ENCODE data around the gene ACLY.
"Not testable (repeated sequence)": the region's sequence is repeated elsewhere in the genome, so short reads cannot be mapped to it uniquely, and the experiment has no call there.

ACLY gene

GRCh38 chr17:41909088-41909487 lies 9.7 kb downstream of the ACLY start:
- no peak for DNase-seq

DNA sequence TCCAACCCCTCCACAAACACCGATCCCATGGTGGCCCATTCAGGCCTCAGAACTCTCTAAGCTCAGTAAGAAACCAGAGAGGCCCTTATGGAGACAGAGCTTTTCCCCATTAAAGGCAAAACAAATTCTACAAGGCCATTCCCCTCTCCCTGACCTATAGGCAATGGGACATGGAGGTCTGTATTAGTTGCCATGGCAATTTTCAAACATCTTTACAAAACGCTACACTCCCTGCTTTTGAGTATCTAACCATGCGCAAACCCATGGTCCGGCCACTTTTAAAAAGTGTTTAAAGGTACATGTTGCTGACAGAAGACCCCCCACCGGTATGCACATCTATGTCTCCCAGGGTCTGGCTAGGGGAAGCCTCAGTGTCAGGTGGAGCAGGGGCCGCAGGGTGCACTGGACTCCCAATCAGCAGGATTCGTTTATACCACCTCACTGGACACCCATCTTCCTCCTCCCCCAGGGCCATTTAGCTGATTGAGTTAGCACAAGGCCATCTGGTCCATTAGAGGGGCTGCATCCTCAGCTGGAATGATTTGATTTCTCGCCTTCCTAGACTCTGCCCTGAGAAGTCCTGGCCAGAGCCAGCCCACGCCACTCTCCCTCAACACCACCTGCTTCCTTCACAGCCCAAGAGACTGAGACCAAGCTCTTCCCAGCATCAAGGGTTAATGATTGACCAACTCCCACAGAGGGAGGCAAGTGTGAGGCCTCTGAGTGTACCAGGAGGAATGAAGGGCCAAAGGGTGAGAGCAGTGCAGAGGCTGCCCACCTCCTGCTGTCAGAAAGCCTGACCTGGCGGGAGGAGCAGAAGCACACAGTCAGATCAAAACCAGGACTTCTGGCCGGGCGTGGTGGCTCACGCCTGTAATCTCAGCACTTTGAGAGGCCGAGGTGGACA lies 10.9 kb downstream of the ACLY start:
- no peak for DNase-seq

DNA sequence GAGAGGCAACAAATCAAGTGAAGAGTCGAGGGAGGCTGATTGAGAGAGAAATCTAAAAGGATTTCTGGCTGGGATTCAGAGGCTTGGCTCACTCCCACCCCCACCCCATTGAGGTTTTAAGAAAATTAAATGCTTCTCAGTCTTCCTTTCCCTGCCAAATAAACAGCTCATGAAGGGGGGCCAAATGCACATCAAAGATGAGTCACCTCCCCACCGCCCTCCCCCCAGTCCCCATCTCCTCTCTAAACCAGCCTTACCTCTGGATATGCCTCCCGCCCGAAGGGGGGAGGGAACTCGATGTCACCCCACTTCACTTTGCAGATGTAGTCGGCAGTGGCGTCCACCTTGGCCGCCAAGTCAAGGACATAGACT lies 11.6 kb downstream of the ACLY start:
- DNase-seq = no peak

DNA sequence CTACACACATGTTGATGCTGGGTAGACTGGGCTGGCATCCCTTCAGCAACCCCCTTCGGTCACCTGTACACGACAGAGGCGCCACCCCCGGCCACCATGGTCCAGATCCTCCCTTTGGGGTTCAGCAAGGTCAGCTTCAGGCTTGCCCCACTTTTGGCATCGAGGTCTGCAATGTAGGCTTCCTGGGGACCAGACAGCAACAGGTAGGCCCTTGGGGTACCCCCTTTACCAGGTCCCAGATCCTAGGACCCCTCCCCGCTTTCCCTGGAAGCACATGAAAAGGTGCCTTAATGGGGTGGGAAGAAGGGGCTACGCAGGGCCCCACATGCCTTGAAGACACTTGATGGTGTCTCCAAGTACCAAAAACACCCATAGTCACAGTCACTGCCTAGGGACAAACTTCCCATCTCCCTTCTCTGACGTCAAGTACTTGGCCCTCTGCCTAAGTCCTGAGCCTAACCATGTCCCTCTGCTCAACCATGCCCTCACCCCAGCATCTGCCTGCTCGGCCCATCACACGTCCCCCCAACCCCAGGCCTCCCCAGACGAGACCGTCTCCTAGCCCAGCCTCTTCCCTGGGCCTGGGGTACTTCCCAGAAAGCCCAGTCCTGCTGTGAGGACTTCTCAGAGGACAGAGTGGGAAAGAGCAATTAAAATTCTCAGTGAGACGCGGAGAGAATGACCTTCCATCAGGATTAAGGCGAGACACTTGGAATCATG lies 12.1 kb downstream of the ACLY start:
- no peak for DNase-seq

DNA sequence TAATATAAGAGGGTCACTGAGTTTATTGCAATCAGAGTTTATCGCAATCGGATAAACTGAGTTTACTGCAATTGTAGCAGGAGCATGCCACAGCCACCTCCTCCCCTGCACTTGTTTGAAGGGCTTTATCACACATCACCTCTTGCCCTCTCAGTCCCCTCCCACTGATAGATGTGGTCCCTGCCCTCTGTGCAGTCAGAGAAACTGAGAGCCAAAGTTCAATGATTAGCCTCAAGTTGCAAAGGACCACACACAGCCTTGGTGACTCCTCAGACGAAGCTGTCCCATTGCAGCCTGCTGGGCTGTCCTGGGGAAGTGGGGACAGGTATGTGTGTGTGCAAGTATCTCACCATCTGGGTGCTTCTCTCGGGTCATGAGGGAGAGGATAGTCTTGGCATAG lies 13.6 kb downstream of the ACLY start:
- DNase-seq = no peak

- no peak for DNase-seq
Measured at GRCh38 chr17:41904242-41904841, 14.4 kb downstream of the ACLY start.

GRCh38 chr17:41901646-41902045 lies 17.1 kb downstream of the ACLY start:
- DNase-seq = no peak

- DNase-seq = no peak
Measured at GRCh38 chr17:41896726-41897125, 22.0 kb downstream of the ACLY start.

GRCh38 chr17:41895617-41896016 lies 23.1 kb downstream of the ACLY start:
- DNase-seq = no peak

- DNase-seq = no peak
Measured at GRCh38 chr17:41894791-41895331, 23.9 kb downstream of the ACLY start.

DNA sequence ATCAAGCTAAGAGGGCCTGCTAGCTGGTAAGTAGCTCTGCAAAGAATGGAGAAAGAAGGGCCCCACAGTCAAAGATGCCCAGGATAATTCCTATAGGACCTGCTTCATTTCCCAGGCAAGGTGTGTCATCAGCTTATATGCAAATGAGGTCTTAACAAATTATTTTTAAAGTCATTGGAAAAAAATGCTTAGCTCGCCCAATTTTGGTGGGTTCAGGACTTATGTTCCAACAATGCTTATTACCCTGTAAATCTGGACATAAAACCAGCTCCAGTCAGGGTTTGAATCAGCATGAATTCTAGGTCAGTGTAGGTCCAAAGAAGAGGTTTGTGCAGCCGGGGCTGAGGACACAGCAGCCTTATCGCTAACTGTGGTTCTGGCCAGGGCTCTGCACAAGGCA lies 25.4 kb downstream of the ACLY start:
- no peak for DNase-seq

DNA sequence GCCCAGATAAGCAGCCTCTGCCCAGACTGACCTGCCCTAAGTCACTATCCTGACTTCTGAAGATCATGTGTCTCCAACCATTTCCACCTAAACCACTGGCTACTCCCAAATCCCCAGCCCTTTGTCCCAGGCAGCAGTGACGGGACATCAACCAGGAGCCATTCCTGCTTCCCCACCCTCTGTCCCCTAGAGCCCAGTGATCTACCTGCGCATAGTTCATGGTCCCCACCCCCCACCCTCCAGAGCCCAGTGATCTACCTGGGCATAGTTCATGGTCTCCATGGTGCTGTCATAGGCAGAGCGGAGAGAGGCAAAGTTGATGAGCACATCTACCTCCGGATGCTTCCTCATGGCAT lies 26.8 kb downstream of the ACLY start:
- no peak for DNase-seq

DNA sequence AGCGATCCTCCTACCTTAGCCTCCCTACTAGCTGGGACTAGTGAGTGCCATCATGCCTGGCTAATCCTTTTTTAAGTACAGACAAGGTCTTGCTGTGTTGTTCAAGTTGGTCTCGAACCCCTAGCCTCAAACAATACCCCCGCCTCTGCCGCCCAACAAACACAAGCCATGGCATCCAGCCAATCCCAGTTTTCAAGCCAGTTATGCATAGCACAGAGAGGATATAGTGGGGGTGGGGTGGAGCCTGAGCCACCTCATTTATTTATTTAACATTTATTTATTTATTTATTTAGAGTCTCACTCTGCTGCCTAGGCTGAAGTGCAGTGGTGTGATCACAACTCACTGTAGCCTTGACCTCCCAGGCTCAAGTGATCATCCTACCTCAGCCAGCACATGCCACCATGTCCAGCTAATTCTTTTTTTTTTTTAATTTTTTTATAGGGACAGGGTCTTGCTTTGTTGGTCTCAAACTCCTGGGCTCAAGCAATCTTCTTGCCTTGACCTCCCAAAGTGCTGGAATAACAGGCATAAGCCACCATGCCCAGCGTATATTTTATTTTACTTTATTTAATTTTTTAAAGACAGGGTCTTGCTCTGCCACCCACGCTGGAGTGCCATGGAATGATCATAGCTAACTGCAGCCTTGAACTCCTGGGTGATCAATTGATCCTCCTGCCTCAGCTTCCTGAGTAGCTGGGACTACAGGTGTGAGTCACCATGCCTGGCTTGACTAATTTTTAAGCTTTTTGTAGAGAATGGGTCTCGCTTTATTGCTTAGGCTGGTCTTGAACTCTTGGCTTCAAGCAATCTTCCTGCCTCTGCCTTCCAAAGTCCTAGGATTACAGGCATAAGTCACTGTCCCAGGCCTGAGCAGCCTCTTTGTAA lies 27.4 kb downstream of the ACLY start:
- no peak for DNase-seq

GRCh38 chr17:41888332-41888965 lies 30.3 kb downstream of the ACLY start:
- DNase-seq = no peak

- DNase-seq = no peak
Measured at GRCh38 chr17:41885733-41886132, 33.0 kb downstream of the ACLY start.

GRCh38 chr17:41882756-41883155 lies 36.0 kb downstream of the ACLY start:
- no peak for DNase-seq

GRCh38 chr17:41880130-41880529 lies 38.6 kb downstream of the ACLY start:
- no peak for DNase-seq

DNA sequence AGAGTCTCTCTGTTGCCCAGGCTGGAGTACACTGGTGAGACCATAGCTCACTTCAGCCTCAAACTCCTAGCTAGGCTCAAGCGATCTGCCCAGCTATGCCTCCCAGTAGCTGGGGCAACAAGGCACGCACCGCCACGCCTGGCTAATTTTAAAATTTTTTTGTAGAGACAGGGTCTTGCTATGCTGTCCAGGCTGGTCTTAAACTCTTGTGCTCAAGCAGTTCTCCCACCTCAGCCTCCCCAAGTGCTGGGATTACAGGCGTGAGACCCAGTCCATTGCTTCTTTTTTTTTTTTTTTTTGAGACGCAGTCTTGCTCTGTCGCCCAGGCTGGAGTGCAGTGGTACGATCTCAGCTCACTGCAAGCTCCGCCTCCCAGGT lies 44.5 kb downstream of the ACLY start:
- not testable (repeated sequence) for DNase-seq

- no peak for DNase-seq
Measured at GRCh38 chr17:41873559-41874292, 45.0 kb downstream of the ACLY start.

GRCh38 chr17:41871789-41872188 lies 47.0 kb downstream of the ACLY start:
- DNase-seq = no peak

DNA sequence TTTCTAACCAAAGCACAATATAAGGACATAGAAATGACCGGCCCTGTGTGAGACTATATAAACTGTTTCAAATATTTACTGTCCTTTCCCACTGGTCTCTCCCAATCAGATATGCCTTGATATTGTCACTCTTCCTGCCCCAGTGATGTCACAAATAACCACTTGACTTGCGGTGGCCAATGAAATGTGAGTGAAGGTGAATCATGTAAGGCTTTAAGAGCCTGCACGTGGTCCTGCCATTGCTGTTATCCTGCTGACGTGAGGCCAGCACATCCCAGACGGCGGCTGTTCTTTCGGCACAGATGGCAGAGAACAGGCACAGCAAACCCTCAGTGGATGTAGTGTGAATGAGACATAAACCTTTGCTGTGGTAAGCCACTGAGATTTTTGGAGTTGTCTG lies 48.1 kb downstream of the ACLY start:
- no peak for DNase-seq

DNA sequence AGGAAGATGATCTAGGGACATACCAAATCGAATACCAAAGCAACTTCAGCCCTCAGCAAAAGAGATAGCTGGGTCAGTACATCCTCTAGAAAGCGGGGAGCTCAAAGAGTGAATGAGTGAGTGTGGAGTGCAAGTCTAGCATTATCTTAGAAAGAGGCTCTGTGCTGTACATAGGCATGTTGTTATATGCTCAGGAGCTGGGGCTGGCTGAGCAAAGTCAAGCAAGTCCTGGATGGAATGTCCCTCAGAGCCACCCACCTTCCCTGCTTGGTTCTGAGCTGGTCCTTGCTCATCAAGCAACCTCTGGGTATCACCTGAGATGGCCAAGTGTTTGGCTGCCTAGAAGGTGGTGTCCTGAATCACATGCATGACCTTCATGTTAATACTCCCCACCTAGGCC lies 48.7 kb downstream of the ACLY start:
- no peak for DNase-seq
